ENCODE data around the gene CDH12.
"Not testable (repeated sequence)": the region's sequence is repeated elsewhere in the genome, so short reads cannot be mapped to it uniquely, and the experiment has no call there.

The CDH12 gene

GRCh38 chr5:22852807-22853660, at the start of gene CDH12:
Gene CDH12 (minus strand): TSS chr5:22853344.
- no peak for DNase-seq (ENCODE audit: low read depth in 2 of 2)

DNA sequence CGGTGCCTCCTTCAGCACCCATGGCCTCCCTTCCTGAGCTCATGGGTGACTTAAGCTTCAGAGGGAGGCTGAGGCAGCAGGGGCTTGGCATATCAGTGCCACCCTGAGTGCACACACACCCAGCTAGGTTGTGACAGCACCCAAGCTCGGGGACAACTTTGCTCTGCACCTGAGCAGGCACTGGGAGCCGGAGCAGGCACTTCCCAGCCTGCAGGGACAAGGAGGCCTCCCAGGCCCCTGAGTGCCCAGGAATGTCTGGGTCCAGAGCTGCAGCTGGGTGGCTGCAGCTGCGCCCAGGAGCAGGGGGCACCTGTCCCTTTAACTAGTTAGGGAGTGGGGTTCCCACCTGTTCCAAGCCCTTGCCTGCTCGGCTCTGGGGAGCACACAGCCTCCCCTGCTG, 48.7 kb upstream of the CDH12 start:
- DNase-seq (ENCODE audit: low read depth in 2 of 2), result no peak

- DNase-seq (ENCODE audit: low read depth in 2 of 2), result no peak
Measured at GRCh38 chr5:22900801-22901310, 47.7 kb upstream of the CDH12 start.

GRCh38 chr5:22899341-22899740, 46.2 kb upstream of the CDH12 start:
- DNase-seq (ENCODE audit: low read depth in 2 of 2), result no peak

GRCh38 chr5:22896152-22896551, 43.0 kb upstream of the CDH12 start:
- DNase-seq (ENCODE audit: low read depth in 2 of 2), result no peak

- no peak for DNase-seq (ENCODE audit: low read depth in 2 of 2)
Measured at GRCh38 chr5:22892441-22892840, 39.3 kb upstream of the CDH12 start.

DNA sequence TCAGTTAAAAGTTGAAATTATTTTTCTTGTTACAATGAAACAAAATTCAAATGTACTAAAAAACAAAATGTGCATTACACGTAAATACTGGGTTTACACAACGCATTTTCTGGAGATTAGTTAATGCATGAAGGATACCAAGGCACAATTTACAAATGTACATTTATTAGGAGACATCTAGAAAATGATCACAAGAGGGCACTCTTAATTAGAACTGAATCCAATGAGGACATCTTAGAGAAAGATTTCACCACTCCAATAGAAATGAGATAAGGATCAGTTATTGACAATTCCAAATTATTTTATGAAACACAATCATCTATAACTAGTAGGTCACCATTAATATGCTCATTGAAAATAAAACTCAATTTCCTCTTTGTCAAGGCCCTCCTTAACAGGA, 36.6 kb upstream of the CDH12 start:
- no peak for DNase-seq (ENCODE audit: low read depth in 2 of 2)

DNA sequence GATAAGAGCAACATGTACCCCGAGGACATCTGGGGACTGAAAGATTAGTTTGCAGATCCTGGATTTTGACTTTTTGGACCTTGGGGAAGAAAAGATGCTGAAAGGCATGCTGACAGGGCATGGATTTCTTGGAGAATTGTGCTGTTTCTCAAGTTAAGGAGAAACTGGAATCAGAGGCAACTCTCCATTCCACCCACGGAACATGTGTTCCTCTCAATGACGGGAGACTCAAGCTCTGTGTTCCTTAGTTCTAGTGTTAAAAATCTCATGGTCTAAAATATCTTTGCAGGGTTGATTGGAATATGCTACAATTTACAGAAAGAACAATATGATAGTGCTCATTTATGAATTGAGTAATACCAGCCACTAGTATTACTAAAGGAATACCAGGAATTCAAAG, 34.4 kb upstream of the CDH12 start:
- no peak for DNase-seq (ENCODE audit: low read depth in 2 of 2)

DNA sequence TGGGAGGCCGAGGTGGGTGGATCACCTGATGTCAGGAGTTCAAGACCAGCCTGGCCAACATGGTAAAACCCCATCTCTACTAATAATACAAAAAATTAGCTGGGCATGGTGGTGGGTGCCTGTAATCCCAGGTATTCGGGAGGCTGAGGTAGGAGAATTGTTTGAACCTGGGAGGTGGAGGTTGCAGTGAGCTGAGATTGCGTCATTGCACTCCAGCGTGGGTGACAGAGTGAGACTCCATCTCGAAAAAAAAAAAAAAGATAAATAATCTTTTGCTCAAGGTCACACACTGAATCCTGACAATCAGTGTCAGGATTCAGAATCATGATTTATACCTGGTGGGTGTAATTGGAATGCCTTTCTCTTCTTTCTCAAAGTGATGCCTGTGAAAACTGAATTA, 5.8 kb upstream of the CDH12 start:
- not testable (repeated sequence) for DNase-seq (ENCODE audit: low read depth in 2 of 2)

- DNase-seq (ENCODE audit: low read depth in 2 of 2), result no peak
Measured at GRCh38 chr5:22855824-22856223, 2.7 kb upstream of the CDH12 start.

DNA sequence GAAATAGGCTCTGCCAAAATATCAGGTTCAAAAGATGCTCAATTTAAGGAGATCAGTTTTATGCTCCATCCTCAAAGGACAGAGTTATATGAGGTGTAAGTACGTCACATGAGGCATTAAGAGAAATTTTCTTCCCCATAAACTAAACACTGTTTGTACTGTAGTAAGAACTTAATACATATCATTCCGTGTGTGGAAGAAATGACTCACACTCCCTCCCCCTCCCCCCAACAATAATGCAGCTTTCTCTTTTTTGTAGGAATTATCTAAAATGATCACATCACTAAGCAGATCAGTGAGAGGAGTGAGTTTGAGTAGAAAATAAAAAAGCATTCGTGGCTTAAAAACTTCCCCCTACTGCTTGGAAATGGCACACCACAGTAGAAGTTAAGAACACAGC, 2.2 kb downstream of the CDH12 start:
- no peak for DNase-seq (ENCODE audit: low read depth in 2 of 2)

DNA sequence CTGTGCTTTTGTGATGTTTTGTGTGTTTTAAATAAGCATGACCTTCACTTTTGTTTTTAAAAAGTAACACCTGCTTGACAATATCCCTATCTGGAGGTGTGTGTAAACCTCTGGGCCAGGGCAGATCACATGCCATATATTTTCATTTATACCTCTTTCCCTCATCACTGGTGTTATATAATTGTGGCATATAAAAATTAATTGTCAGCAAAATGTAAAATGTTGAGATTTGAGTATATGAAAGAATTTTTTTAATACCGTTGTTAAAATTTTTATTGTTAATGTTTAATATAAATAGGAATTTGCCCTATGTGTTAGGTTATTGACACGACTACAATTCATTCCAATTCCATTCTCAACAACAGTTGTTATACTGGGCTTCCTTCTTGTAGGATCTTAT, 6.5 kb downstream of the CDH12 start:
- no peak for DNase-seq (ENCODE audit: low read depth in 2 of 2)

- DNase-seq (ENCODE audit: low read depth in 2 of 2), result no peak
Measured at GRCh38 chr5:22844636-22845035, 8.5 kb downstream of the CDH12 start.

GRCh38 chr5:22844155-22844554, 9.0 kb downstream of the CDH12 start:
- DNase-seq (ENCODE audit: low read depth in 2 of 2), result no peak

DNA sequence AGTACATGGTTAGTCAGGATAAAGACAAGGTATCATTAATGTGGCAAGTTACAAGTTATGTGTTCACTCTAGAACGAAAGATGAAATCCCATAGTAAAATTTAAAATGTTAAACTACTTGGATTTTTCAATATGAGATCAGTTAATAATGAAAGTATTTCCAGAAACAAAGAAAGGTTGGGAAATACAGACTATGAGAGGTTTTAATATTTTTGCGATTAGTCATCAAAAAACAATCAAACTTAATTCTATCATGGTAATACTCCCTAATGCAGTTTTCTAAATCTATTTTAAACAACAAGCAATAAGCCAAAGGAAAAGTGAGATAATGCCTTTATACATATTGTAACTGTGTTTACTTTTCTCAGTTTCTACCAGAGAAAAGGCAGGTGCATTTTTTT, 10.6 kb downstream of the CDH12 start:
- DNase-seq (ENCODE audit: low read depth in 2 of 2), result no peak

GRCh38 chr5:22837803-22838202, 15.3 kb downstream of the CDH12 start:
- no peak for DNase-seq (ENCODE audit: low read depth in 2 of 2)

GRCh38 chr5:22835686-22836085, 17.5 kb downstream of the CDH12 start:
- DNase-seq (ENCODE audit: low read depth in 2 of 2), result no peak

DNA sequence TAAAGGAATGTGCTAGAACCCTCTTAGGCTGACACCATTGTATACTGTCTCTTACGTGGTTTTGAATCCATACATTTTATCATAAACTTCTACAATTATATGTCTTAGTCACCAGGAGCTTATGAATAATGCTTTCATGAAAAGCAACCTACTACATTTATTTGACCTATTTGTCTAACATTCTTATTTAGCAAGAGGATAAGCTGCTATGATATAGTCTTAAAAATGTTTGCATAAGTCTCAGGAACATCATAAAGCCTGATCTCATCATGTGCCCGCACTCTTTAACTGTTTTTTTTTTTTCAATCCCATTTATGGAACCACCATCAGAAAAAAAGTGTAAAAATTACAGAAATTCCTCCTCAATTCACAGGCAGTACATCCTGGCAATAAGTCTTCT, 59.7 kb downstream of the CDH12 start:
- DNase-seq (ENCODE audit: low read depth in 2 of 2), result no peak

- no peak for DNase-seq (ENCODE audit: low read depth in 2 of 2)
Measured at GRCh38 chr5:22787807-22788206, 65.3 kb downstream of the CDH12 start.

DNA sequence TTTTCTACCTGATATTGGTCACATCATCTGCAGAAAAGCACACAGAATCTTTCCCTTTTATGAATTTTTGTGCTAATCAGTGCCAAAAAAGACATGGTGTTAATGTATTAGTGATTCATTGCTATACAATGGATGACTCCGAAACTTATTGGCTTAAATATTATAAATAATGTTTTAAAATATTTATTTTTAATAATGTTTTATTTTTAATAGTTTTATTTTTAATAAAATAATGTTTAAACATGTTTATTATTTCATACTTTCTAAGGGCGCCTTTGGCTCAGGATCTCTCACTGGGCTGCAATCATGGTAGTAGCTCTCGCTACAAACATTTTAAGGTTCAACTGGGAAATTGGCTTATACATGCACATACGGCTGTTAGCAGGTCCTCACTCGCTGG, 65.7 kb downstream of the CDH12 start:
- no peak for DNase-seq (ENCODE audit: low read depth in 2 of 2)

- no peak for DNase-seq (ENCODE audit: low read depth in 2 of 2)
Measured at GRCh38 chr5:22780756-22781155, 72.4 kb downstream of the CDH12 start.

DNA sequence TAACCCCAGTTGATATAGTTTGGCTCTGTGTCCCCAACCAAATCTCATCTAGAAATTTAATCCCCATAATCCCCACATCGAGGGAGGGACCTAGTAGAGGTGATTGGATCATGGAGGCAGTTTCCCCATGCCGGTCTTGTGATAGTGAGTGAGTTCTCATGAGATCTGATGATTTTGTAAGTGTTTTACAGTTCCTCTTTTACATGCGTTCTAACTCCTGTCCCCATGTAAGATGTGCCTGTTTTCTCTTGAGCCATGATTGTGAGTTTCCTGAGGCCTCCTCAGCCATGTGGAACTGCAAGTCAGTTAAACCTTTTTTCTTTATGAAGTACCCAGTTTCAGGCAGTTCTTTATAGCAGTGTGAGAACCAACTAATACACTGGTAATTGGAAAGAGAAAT, 73.6 kb downstream of the CDH12 start:
- DNase-seq (ENCODE audit: low read depth in 2 of 2), result no peak

DNA sequence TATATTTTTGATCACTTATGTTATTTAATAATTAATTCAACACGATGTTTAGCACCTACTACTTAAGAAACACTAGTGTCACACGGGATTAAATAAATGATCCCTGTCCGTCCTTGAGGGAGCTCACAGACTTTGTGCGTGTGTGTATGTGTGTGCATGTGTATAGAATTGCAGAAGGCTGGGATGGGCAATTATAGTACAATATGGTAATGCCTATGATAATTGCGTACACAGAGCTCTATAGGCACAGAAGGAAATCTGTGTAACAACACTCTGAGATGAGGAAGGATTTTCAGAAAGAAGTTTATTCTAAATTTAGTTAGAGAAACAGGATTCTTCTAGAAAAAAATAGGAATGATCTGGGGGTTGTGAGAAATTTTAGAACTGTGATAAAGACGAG, 76.9 kb downstream of the CDH12 start:
- no peak for DNase-seq (ENCODE audit: low read depth in 2 of 2)

DNA sequence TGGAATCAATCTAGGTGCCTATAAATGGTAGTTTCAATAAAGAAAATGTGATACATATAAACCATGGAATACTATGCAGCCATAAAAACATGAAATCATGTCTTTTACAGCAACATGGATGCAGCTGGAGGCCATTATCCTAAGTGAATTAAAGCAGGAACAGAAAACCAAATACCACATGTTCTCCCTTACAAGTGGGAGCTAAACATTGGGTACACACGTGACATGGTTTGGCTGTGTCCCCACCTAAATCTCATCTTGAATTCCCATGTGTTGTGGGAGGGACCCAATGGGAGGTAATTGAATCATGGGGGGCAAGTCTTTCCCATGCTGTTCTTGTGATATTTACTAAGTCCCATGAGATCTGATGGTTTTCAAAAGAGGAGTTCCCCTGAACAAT, 78.9 kb downstream of the CDH12 start:
- not testable (repeated sequence) for DNase-seq (ENCODE audit: low read depth in 2 of 2)
